H9 (cell line): Measurements from ENCODE around the gene TSPAN31. TPM values are rescaled to one million over a fixed set of nuclear protein-coding genes. Genes with fewer than 3 reads are reported as not detected.

Experiments
- DNase-seq: peaks from one replicate; pipeline ENCODE4 v3.0.0-alpha.2; 2017
- H2AFZ ChIP-seq: one replicate; pipeline ENCODE4 v1.6.1; 2013; ENCODE audit warnings: mild to moderate bottlenecking, low read length, control low read depth, moderate library complexity
- H2AK5ac ChIP-seq: 2 replicates; pipeline ENCODE4 v1.6.1; 2013; ENCODE audit warnings: low read length, control low read depth, mixed read lengths; ENCODE audit not compliant: insufficient read length
- H2BK120ac ChIP-seq: one replicate; pipeline ENCODE4 v1.6.1; 2013; ENCODE audit warnings: low read depth, mild to moderate bottlenecking, low read length, control low read depth, inconsistent platforms; ENCODE audit not compliant: poor library complexity, severe bottlenecking
- H2BK12ac ChIP-seq: 2 replicates; pipeline ENCODE4 v1.6.1; 2013; ENCODE audit warnings: low read length, control low read depth, mixed read lengths, low read depth; ENCODE audit not compliant: insufficient read length
- H2BK15ac ChIP-seq: 2 replicates; pipeline ENCODE4 v1.6.1; 2013; ENCODE audit warnings: low read depth, low read length, control low read depth
- H2BK20ac ChIP-seq: one replicate; pipeline ENCODE4 v1.6.1; 2013; ENCODE audit warnings: low read depth, mild to moderate bottlenecking, low read length, control low read depth, inconsistent platforms; ENCODE audit not compliant: poor library complexity, severe bottlenecking
- H2BK5ac ChIP-seq: 2 replicates; pipeline ENCODE4 v1.6.1; 2013; ENCODE audit warnings: low read length, control low read depth, mixed read lengths; ENCODE audit not compliant: insufficient read length
- H3K14ac ChIP-seq: 2 replicates; pipeline ENCODE4 v1.6.1; 2013; ENCODE audit warnings: low read length, control low read depth; ENCODE audit not compliant: insufficient read depth
- H3K18ac ChIP-seq: 2 replicates; pipeline ENCODE4 v1.6.1; 2013; ENCODE audit warnings: low read depth, mild to moderate bottlenecking, mixed read lengths, low read length, control low read depth; ENCODE audit not compliant: insufficient read length
- H3K23ac ChIP-seq: 2 replicates; pipeline ENCODE4 v1.6.1; 2013; ENCODE audit warnings: low read length, control low read depth, mixed read lengths, low read depth; ENCODE audit not compliant: insufficient read length
- H3K23me2 ChIP-seq: 2 replicates; pipeline ENCODE4 v1.6.1; 2013; ENCODE audit warnings: low read depth, mild to moderate bottlenecking, mixed read lengths, low read length, control low read depth; ENCODE audit not compliant: insufficient read length, poor library complexity, severe bottlenecking
- H3K27ac ChIP-seq: 2 replicates; pipeline ENCODE4 v1.5.1; 2013; ENCODE audit warnings: low read length, control low read depth, mixed read lengths, low read depth; ENCODE audit not compliant: insufficient read length
- H3K27me3 ChIP-seq: 2 replicates; pipeline ENCODE4 v1.6.1; 2013; ENCODE audit warnings: low read length, control low read depth, inconsistent platforms; ENCODE audit not compliant: insufficient read depth
- H3K4ac ChIP-seq: 2 replicates; pipeline ENCODE4 v1.6.1; 2013; ENCODE audit warnings: low read depth, mild to moderate bottlenecking, control low read depth, inconsistent platforms, low read length, moderate library complexity
- H3K4me1 ChIP-seq: 2 replicates; pipeline ENCODE4 v1.6.1; 2013; ENCODE audit warnings: low read length, control low read depth, inconsistent platforms; ENCODE audit not compliant: insufficient read depth
- H3K4me2 ChIP-seq: 2 replicates; pipeline ENCODE4 v1.6.1; 2013; ENCODE audit warnings: low read length, control low read depth, mixed read lengths; ENCODE audit not compliant: insufficient read length, insufficient read depth
- H3K56ac ChIP-seq: 2 replicates; pipeline ENCODE4 v1.6.1; 2013; ENCODE audit warnings: low read depth, mild to moderate bottlenecking, mixed read lengths, low read length, control low read depth; ENCODE audit not compliant: insufficient read length
- H3K79me1 ChIP-seq: 2 replicates; pipeline ENCODE4 v1.6.1; 2013; ENCODE audit warnings: low read depth, mild to moderate bottlenecking, moderate library complexity, low read length, control low read depth, inconsistent platforms; ENCODE audit not compliant: insufficient read depth, poor library complexity, severe bottlenecking
- H3K79me2 ChIP-seq: 2 replicates; pipeline ENCODE4 v1.6.1; 2013; ENCODE audit warnings: low read length, control low read depth, inconsistent platforms; ENCODE audit not compliant: insufficient read depth
- H3K9ac ChIP-seq: 2 replicates; pipeline ENCODE4 v1.6.1; 2013; ENCODE audit warnings: low read length, control low read depth, mixed read lengths; ENCODE audit not compliant: insufficient read length; ENCODE audit errors: extremely low read depth
- H3K9me3 ChIP-seq: one replicate; pipeline ENCODE4 v1.6.1; 2013; ENCODE audit warnings: low read depth, low read length, inconsistent platforms; ENCODE audit not compliant: control insufficient read depth
- H3T11ph ChIP-seq: one replicate; pipeline ENCODE4 v1.6.1; 2013; ENCODE audit warnings: mild to moderate bottlenecking, low read length, control low read depth, inconsistent platforms
- H4K20me1 ChIP-seq: one replicate; pipeline ENCODE4 v1.6.1; 2013; ENCODE audit not compliant: control insufficient read depth, insufficient read length, insufficient read depth
- H4K5ac ChIP-seq: 2 replicates; pipeline ENCODE4 v1.6.1; 2013; ENCODE audit warnings: low read depth, mild to moderate bottlenecking, mixed read lengths, low read length, control low read depth; ENCODE audit not compliant: insufficient read length
- H4K8ac ChIP-seq: replicated peaks from 2 replicates; pipeline ENCODE4 v1.6.1; 2013; ENCODE audit warnings: low read length, control low read depth, mixed read lengths, low read depth; ENCODE audit not compliant: insufficient read length
- H4K91ac ChIP-seq: 2 replicates; pipeline ENCODE4 v1.6.1; 2013; ENCODE audit warnings: low read depth, mild to moderate bottlenecking, moderate library complexity, mixed read lengths, low read length, control low read depth; ENCODE audit not compliant: insufficient read length
- H3K27ac Mint-ChIP-seq, 3 experiments: 2 replicates in 2 of 3; 3 replicates in 1 of 3; pipeline ENCODE4 v1.8.0; 2020 to 2021; ENCODE audit warnings: mixed read lengths in 3 of 3, mild to moderate bottlenecking in 1 of 3, moderate library complexity in 1 of 3
- H3K27me3 Mint-ChIP-seq: 2 replicates; pipeline ENCODE4 v1.8.0; 2021; ENCODE audit warnings: low read depth, mild to moderate bottlenecking, moderate library complexity, mixed read lengths
- H3K36me3 Mint-ChIP-seq, 3 experiments: 2 replicates in 2 of 3; 3 replicates in 1 of 3; pipeline ENCODE4 v1.8.0; 2020 to 2021; ENCODE audit warnings: low read depth in 3 of 3, mixed read lengths in 3 of 3; ENCODE audit not compliant: insufficient read depth in 1 of 3
- H3K4me1 Mint-ChIP-seq, 2 experiments: 2 replicates each; pipeline ENCODE4 v1.8.0; 2020; ENCODE audit warnings: mixed read lengths in 2 of 2
- H3K4me3 Mint-ChIP-seq, 2 experiments: 2 replicates in 1 of 2; 3 replicates in 1 of 2; pipeline ENCODE4 v1.8.0; 2020 to 2021; ENCODE audit warnings: mild to moderate bottlenecking in 2 of 2, mixed read lengths in 2 of 2, moderate library complexity in 1 of 2
- H3K9me3 Mint-ChIP-seq, 2 experiments: 2 replicates in 1 of 2; 3 replicates in 1 of 2; pipeline ENCODE4 v1.8.0; 2020; ENCODE audit warnings: mild to moderate bottlenecking in 2 of 2, mixed read lengths in 2 of 2, moderate library complexity in 1 of 2
- WGBS: extraction: QIAGEN DNeasy Blood & Tissue Kit; methylation state at CpG from one replicate; pipeline ENCODE4 v1.1.7; 2013; ENCODE audit warnings: missing lambda C conversion rate, low lambda C conversion rate, mixed read lengths; ENCODE audit not compliant: insufficient read length; ENCODE audit errors: extremely low coverage; 5-methylcytosine and 5-hydroxymethylcytosine counted together
- total RNA-seq: library from RNA; stranded (reverse); gene quantifications from 2 replicates; pipeline ENCODE4 v1.2.1, GENCODE V29; 2021
- TF ChIP-seq, protein P1 (sequence below): fragments of 200-600 bp; sonication (generic); conservative IDR thresholded peaks from 3 replicates; pipeline ENCODE4 v1.8.0; 2021; ENCODE audit warnings: antibody characterized with exemption, mild to moderate bottlenecking

TSPAN31 gene
- total RNA-seq, 1 experiment from 2014 or later = 20.0 TPM

DNA sequence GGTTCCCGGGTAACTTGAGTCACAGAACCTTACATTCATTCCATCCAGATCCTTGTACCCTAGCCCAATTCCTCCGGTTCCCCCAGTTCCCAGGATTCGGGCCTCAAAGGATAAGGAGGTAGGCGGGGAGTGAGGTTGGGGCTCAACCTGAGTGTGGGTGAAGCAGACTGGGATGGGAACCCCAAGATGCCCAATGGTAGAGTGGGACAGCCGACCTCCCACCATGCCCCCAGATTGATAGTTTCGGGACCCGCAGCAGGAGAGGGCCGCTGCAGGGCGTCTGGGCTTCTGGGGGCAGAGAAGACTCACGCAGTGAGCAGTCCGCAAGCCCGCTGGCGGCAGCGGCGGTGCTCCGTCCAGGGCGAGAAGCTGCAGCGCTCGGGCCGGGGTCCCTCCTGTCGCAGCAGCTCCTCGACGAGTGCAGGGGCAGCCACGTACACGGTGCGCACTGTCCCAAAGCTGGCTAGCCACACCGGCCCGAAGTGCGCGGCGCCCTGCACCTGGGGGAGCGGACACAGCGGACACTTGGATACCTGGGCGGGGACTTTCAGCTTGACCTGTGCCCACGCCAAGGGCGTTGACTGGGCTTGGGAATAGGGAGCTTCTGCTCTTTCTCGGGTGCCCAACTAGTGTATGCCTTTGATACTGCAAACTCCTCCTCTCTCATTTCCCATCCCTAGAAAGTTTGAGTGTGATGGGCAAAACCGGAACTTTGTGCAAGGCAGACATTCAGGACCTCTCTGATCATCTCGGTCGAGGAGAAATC lies 21.0 kb downstream of the TSPAN31 start:
- peaks cover 48% of the 10 kb centered on the region for H3K27me3 Mint-ChIP-seq
- peaks cover 17 to 33% (median 28%) of the 10 kb centered on the region in 3 experiments for H3K36me3 Mint-ChIP-seq
- Histone ChIP-seq H2AFZ (no peak overlapping the region), H3T11ph (no peak overlapping the region), H2BK120ac (no peak overlapping the region), H2BK15ac (no peak overlapping the region), H3K23me2 (peaks cover 25% of the 10 kb centered on the region), H3K27ac (no peak overlapping the region), H3K27me3 (peaks cover 31% of the 10 kb centered on the region; the same call in 1 of the 2 replicates), H3K4me2 (peak overlapping the region; percentile 80), H3K9me3 (no peaks in the 10 kb centered on the region), H3K79me1 (no peaks in the 10 kb centered on the region), H2BK5ac (no peak overlapping the region), H4K5ac (no peak overlapping the region), H3K9ac (no peak overlapping the region), H3K4ac (no peak overlapping the region), H4K8ac (no peak overlapping the region), H2AK5ac (no peak overlapping the region), H3K23ac (no peak overlapping the region), H3K56ac (no peak overlapping the region), H2BK12ac (no peak overlapping the region), H3K18ac (no peak overlapping the region), H3K14ac (no peak overlapping the region; the same call in 1 of the 2 replicates), H4K91ac (no peak overlapping the region), H2BK20ac (no peak overlapping the region), H4K20me1 (no peaks in the 10 kb centered on the region), H3K4me1 (peaks cover 3% of the 10 kb centered on the region; the same call in 1 of the 2 replicates), H3K79me2 (no peaks in the 10 kb centered on the region)
- DNase-seq = peak; percentile 48
- no CpG with 5 or more reads among the region's 40 CpGs for WGBS
- no peak overlapping the region for H3K27ac Mint-ChIP-seq
- TF ChIP-seq, protein P1, sequence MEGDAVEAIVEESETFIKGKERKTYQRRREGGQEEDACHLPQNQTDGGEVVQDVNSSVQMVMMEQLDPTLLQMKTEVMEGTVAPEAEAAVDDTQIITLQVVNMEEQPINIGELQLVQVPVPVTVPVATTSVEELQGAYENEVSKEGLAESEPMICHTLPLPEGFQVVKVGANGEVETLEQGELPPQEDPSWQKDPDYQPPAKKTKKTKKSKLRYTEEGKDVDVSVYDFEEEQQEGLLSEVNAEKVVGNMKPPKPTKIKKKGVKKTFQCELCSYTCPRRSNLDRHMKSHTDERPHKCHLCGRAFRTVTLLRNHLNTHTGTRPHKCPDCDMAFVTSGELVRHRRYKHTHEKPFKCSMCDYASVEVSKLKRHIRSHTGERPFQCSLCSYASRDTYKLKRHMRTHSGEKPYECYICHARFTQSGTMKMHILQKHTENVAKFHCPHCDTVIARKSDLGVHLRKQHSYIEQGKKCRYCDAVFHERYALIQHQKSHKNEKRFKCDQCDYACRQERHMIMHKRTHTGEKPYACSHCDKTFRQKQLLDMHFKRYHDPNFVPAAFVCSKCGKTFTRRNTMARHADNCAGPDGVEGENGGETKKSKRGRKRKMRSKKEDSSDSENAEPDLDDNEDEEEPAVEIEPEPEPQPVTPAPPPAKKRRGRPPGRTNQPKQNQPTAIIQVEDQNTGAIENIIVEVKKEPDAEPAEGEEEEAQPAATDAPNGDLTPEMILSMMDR = no peak
- no peaks in the 10 kb centered on the region for H3K9me3 Mint-ChIP-seq
- peaks cover 27 to 40% of the 10 kb centered on the region in 2 experiments for H3K4me1 Mint-ChIP-seq
- peak overlapping the region; percentile 57 to 75 for H3K4me3 Mint-ChIP-seq
